Measurements from ENCODE around the gene ANTXRL. TPM values are rescaled to one million over a fixed set of nuclear protein-coding genes. Genes with fewer than 3 reads are reported as not detected.
"Not testable (repeated sequence)": the region's sequence is repeated elsewhere in the genome, so short reads cannot be mapped to it uniquely, and the experiment has no call there.

Gene ANTXRL
- total RNA-seq, 1 experiment from 2014 or later = not detected

DNA sequence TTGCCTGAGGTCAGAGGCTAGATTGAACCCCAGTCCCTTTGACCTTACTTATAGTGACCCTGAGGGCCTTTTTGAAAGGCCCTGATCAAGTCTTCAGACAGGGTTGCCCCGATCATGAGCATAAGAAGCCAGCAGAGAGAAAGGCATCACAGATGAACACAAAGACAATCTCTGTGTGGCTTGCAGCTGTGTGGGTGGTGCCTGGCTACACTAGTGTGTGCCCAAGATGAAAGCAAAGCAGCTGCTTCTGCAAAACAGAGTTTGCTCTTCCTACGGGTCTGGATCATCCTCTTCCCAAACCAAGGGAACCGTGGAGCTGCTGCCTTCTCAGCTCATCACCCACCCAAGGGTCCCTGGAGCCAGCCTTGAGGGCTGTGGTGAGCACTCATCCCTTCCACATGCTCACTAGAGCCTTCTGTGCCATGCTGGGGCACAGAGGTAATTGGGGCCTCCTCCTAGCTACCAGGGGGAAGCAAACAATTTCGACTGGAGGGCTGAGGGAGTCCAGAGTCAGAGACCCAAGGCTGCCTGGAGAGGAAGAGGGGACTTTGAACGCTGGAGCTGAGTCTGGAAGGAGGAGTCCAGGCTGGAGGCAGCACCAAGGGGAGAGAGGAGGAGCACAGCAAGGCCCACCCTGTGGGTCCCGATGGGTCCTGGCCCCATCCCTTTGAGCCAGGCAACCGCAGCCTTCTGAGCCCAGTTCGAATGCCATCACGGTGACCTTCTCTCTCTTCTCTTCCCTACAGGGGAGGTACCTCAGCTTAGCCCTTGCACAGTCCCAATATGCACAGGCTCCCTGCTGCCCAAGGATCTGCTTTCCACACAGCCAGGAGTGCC is 42.3 kb downstream of the ANTXRL start:
- DNase-seq (ENCODE audit: low read depth) = no peak

DNA sequence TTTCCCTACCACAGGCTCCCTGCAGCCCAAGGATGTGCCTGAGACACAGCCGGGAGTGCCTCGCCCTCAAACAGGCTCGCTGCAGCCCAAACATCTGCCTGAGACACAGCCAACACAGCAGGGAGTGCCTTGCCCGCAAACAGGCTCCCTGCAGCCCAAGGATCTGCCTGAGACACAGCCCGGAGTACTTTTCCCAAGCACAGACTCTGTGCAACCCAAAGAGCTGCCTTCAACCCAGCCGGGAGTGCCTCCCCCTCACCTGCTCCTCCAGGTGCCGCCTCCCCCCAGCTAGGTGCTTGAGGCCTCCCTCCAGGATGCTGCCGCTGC is 42.9 kb downstream of the ANTXRL start:
- no peak for DNase-seq (ENCODE audit: low read depth)

DNA sequence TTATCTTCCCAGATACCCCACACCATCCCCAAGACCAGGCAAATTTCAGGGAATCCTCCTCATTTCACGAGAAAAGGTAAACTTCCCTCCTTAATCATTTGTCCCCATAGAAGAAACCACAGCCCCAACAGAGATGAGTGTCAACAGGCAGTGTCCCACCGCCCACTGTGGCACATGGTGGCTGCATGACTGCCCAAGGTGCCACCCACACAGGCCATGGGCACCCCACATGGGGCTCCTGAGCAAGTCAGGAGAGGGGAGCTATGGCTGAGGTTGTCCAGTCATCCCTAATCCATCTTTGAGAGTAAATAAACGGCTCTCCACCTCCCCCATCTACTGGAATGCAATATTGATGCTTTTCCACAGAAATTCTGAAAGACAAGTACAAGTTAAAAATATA is 44.1 kb downstream of the ANTXRL start:
- no peak for DNase-seq (ENCODE audit: low read depth)

DNA sequence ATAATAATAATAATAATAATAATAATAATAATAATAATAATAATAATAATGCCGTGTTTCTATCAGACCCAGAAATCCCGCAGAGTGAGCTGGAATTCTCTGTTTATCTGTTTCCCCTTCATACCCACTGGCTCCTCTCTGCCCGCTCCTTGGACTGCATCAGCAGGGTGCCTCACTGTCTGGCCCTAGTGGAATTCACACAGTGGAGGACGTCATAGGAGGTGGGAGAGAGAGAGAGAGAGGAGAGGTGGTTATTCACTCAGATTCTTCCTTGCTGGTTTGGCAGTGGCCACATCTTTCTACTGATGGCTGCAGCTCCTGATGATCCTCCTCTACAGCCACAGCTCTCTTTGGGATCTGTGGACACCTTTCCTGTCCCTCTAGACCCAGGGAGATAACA is 78.7 kb downstream of the ANTXRL start:
- not testable (repeated sequence) for DNase-seq (ENCODE audit: low read depth)

DNA sequence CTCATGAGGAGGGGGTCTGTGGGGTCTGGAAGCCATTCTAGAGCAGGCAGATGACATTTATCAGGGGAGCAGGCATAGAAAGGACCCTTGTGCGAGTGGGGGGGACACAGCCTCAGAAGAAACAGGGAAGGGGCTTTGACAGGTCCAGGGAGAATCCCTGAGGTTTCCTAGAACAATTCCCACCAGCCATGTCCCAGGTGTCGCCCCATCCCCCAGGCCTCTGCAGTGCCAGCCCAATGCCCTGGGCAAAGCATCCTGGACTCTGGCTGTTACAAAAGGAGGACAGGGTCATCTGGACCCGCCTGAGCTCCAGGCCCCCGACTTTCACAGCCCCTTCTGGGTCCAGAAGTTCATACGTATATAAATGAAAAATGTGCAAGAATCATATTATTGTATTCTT is 80.4 kb downstream of the ANTXRL start:
- not testable (repeated sequence) for DNase-seq (ENCODE audit: low read depth)

DNA sequence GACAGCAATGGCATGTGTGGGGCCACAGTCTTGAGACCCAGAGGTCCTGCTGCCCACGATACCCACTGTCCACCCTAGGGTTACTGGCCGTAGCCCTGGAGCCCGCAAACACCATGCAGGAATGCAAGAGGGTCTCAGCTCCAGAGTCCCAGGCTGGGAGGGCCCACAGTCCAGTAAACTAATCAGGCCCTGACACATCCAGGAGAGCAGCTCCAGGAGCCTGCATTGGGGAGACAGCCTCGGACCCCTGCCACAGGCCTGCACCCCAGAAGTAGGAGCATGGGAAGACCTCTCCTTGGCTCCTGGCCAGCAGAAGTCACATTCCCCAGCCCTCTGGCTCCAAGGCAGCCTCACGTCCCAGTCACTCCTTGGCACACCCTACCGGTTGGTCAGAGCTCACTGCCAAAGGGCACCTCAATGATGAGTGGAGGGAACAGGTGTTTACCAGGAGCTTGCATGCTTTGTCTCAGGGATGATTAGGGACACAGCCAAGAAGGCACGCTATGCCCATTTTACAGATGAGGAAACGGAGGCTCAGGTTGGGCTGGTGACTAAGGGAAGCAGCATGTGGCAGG is 81.0 kb downstream of the ANTXRL start:
- not testable (repeated sequence) for DNase-seq (ENCODE audit: low read depth)

DNA sequence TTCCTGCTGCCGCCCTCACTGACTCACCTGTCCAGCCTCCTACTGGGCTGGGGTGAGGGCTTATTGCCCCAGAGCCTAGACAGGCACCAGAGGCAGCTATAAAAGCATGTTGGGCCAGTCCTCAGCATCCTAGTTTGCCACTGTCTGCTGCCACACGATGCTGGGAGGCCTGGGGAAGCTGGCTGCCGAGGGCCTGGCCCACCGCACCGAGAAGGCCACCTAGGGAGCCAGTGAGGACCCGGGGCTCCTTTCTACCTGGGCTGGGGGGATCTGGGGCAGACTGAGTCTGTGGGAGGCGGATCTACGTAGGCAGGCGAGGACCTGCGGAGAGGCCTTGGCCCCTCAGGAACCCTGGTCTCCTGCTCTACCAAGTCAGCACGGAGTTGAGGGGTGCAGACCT is 82.2 kb downstream of the ANTXRL start:
- not testable (repeated sequence) for DNase-seq (ENCODE audit: low read depth)

DNA sequence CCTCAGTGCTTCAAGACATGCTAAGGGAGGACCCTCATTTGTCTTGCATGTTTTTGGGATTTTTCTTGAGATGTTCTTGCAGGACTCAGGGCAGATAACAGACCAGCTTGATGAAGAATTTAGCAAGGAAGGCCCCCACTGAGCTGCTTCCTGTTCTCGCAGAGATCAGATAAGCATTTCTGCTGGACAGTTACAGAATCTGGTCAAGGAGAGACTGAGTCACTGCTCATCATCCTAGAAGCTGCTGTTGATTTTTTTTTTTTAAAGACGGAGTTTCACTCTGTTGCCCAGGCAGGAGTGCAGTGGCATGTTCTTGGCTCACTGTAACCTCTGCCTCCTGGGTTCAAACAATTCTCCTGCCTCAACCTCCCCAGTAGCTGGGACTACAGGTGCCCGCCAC is 87.6 kb downstream of the ANTXRL start:
- DNase-seq (ENCODE audit: low read depth) = not testable (repeated sequence)

DNA sequence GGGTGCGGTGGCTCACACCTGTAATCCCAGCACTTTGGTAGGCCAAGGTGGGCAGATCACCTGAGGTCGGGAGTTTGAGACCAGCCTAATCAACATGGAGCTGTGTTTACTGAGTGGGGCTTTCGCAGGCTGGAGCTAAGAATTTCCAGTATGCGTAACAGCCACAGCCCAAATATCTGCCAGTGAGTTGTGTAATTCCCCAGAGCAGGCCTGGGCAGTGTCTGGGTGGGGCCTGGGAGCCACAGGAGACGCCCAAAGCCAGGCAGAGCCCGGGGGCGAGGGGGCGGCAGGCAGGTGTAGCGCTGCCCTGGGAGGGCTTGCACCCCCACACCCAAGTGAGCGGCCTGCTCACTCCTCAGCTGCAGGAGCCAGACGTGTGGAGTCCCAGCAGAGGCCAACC is 88.6 kb downstream of the ANTXRL start, which contains the start of gene ANXA8L1:
ANXA8L1 (plus strand) TSS at position 371 of the 400 bp plus-strand sequence. CDS start 76 bp downstream, outside the sequence.
- DNase-seq (ENCODE audit: low read depth) = not testable (repeated sequence)

DNA sequence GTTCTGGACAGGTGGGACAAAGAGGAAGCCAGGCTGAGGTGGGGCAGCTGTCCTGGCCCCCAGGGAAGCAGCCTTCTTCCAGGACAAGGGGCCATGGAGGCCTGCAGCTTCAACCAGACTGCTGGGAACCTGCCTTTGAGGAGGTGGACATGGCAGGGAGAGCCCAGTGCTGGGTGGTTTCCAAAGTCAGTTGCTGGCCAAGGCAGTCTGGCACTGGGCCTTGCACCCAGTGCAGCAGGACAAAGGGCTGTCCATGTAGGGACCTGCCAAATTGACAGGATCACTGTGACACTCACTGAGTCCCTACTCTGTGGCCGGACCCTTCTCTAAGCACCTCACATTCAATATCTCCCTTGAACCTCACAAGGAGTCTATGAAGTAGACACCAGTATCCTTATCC is 90.2 kb downstream of the ANTXRL start:
- DNase-seq (ENCODE audit: low read depth) = not testable (repeated sequence)

DNA sequence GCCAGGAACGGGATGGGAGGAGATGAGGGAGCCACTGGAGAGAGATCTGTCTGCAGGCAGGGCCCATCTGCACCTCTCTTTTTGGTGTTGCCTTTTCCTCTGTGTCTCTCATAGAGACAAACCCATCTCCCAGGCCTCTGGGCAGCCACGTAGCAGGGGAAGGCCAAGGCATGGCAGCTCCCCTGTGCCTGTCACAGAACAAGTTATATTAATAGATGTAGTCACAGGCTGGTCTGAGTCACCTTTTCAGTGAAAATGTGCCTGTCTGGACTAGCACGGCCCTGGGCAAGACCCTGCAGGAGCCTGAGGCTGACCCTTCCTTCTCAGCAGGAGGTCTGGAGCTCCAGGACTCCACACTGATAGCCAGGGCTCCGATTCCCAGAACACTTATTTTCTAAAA is 90.9 kb downstream of the ANTXRL start:
- not testable (repeated sequence) for DNase-seq (ENCODE audit: low read depth)

DNA sequence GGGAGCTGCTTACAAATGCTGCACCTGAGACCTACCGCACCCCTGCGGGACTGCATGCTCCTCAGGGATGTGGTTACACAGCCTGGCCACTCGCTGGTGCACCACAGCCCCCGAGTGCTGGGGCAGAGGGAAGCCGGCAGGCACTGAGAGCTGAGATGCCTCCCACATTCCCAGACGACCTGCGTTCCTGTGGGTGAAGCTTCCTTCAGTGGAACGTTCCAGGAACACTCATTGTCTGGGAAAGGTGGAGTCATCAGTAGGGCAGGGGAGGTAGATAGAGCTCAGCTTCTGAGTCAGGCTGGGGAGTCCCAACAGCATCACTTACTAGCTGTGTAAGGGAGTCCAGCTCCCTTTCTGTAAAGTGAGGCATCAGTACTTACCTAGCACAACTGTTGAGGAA is 91.3 kb downstream of the ANTXRL start:
- DNase-seq (ENCODE audit: low read depth) = not testable (repeated sequence)

DNA sequence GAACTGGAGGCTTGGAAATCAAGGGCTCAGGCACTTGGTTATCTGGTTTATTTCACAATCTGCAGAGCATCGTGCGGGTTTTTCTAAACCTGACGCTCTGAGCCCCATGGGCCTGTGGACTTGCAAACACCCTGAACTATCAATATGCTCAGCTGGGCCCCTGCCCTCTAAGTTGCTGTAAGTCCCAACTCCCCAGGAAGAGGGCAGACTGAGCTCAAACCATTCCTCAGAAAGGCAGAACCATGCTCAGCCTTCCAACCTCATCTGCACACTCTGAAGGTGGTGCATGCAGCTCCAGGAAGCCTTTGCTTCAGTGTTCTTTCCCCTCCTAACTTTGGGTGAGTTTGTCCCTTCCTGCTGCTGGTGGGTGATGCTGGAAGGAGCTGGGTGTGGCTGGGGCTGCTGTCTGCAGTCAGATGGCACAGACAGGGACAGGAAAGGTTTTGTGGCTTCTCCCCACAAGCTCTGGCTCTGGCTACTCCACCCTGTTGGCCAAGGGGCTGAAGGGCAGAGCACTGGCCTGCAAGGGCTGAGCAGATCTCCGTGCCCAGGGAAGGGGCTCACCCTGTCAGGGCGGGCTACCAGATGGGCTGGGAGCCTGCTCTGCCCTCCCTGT is 92.5 kb downstream of the ANTXRL start:
- DNase-seq (ENCODE audit: low read depth) = not testable (repeated sequence)

Other genes with a start within 250 kb of the ANTXRL start
- gene MSMB, start 240.7 kb upstream of the ANTXRL start, total RNA-seq (2014; rRNA removed) = not detected in 2 replicates
- gene ANXA8L1, start 88.8 kb downstream of the ANTXRL start, total RNA-seq (2014; rRNA removed) = not detected in 2 replicates
- not detected in 2 replicates for gene NPY4R, start 179.0 kb downstream of the ANTXRL start, total RNA-seq (2014; rRNA removed)